K562 (cell line): ENCODE data around the gene CTBS. TPM values are rescaled to one million over a fixed set of nuclear protein-coding genes. Genes with fewer than 3 reads are reported as not detected.

ENCODE experiments used
- ATF7 ChIP-seq: fragments of 450-650 bp; IDR thresholded peaks from 2 replicates; pipeline ENCODE4 v1.7.1; 2014; ENCODE audit warnings: mild to moderate bottlenecking, moderate library complexity
- BMI1 ChIP-seq: fragments of 150-350 bp; IDR thresholded peaks from 2 replicates; pipeline ENCODE4 v1.6.1; 2014; ENCODE audit warnings: low read length
- CREM ChIP-seq: IDR thresholded peaks from 2 replicates; pipeline ENCODE4 v1.6.1; 2014; ENCODE audit warnings: antibody characterized with exemption, low read depth
- CSDE1 ChIP-seq, 2 experiments: fragments of 450-650 bp; IDR thresholded peaks; 2 replicates each; pipeline ENCODE4 v1.6.1; 2016; ENCODE audit warnings: mild to moderate bottlenecking in 1 of 2
- FOXM1 ChIP-seq, 2 experiments: fragments of 450-650 bp in 1 of 2; sonication (generic) in 1 of 2; formaldehyde crosslinking in 1 of 2; IDR thresholded peaks; 2 replicates each; pipeline versions ENCODE4 v1.6.1 to v1.9.0; 2017 to 2022; ENCODE audit warnings: low read depth in 2 of 2, mild to moderate bottlenecking in 2 of 2, missing genetic modification reagents in 1 of 2, moderate library complexity in 1 of 2
- MYC ChIP-seq, 2 experiments: fragments of 250-450 bp in 1 of 2; sonication (Bioruptor Pico) in 1 of 2; IDR thresholded peaks; 2 replicates each; pipeline versions ENCODE4 v1.5.1 to v1.6.1; 2012 to 2021; ENCODE audit warnings: low read depth in 2 of 2, borderline replicate concordance in 1 of 2, improper control_type of control experiment in 1 of 2, low read length in 1 of 2, mild to moderate bottlenecking in 1 of 2, moderate library complexity in 1 of 2
- POLR2B ChIP-seq: fragments of 450-650 bp; IDR thresholded peaks from 2 replicates; pipeline ENCODE4 v1.6.1; 2018; ENCODE audit warnings: low read depth; ENCODE audit not compliant: partially characterized antibody
- RFX7 ChIP-seq: fragments of 250-450 bp; sonication (Bioruptor Pico); IDR thresholded peaks from 2 replicates; pipeline ENCODE4 v1.5.1; 2021; ENCODE audit warnings: mild to moderate bottlenecking
- SETDB1 ChIP-seq: IDR thresholded peaks from one replicate; pipeline ENCODE4 v1.6.1; 2012; ENCODE audit warnings: low read length, control low read depth, inconsistent platforms
- SMARCC2 ChIP-seq: fragments of 450-650 bp; IDR thresholded peaks from 2 replicates; pipeline ENCODE4 v1.6.1; 2017; ENCODE audit warnings: antibody characterized with exemption, moderate library complexity, mild to moderate bottlenecking, low read depth
- SP1 ChIP-seq: sonication (generic); formaldehyde crosslinking; IDR thresholded peaks from 2 replicates; pipeline ENCODE4 v1.8.1; 2022; ENCODE audit warnings: mild to moderate bottlenecking, missing genetic modification reagents
- SPI1 ChIP-seq: IDR thresholded peaks from 2 replicates; pipeline ENCODE4 v1.6.1; 2011; ENCODE audit warnings: low read depth, low read length, control low read depth, borderline replicate concordance
- TCF15 ChIP-seq: fragments of 250-450 bp; sonication (Bioruptor Pico); IDR thresholded peaks from 2 replicates; pipeline ENCODE4 v1.8.0; 2022; ENCODE audit warnings: moderate library complexity, mild to moderate bottlenecking, inconsistent platforms
- TEAD4 ChIP-seq, 2 experiments: sonication (generic) in 1 of 2; formaldehyde crosslinking in 1 of 2; IDR thresholded peaks; 2 replicates each; pipeline versions ENCODE4 v1.6.1 to v1.8.0; 2012 to 2022; ENCODE audit warnings: borderline replicate concordance in 1 of 2, inconsistent platforms in 1 of 2, low read length in 1 of 2, mild to moderate bottlenecking in 1 of 2, missing genetic modification reagents in 1 of 2
- ZNF354B ChIP-seq: fragments of 250-450 bp; sonication (Bioruptor Pico); IDR thresholded peaks from 2 replicates; pipeline ENCODE4 v1.4.0; 2020
- ZNF707 ChIP-seq: fragments of 250-450 bp; sonication (Bioruptor Pico); conservative IDR thresholded peaks from 2 replicates; pipeline ENCODE4 v1.8.0; 2022; ENCODE audit warnings: inconsistent platforms, mild to moderate bottlenecking, moderate library complexity
- polyA plus RNA-seq, 8 experiments: library from polyadenylated mRNA; depleted of rRNA in 4 of 8; stranded (reverse) in 5 of 8; unstranded in 3 of 8; fragments of >200 nt; fragmentation: Nextera tagmentation in 2 of 8; fragmentation: Illumina TruSeq in 1 of 8; extraction: Ambion mirVana in 2 of 8; extraction: Trizol in 1 of 8; gene quantifications; 2 replicates each; pipeline versions ENCODE4 v1.2.1 to v1.2.3, GENCODE V29; 2011 to 2014; ENCODE audit warnings: inconsistent platforms in 1 of 8, missing spikeins in 1 of 8
- total RNA-seq, 7 experiments: library from RNA; depleted of rRNA in 6 of 7; stranded (reverse); fragments of >200 nt in 6 of 7; fragmentation: Illumina TruSeq in 2 of 7; extraction: Trizol in 2 of 7; gene quantifications; 2 replicates each; pipeline versions ENCODE4 v1.2.1 to v1.2.3, GENCODE V29; 2011 to 2021; ENCODE audit warnings: low replicate concordance in 1 of 7
- TF ChIP-seq, protein P1 (sequence below): IDR thresholded peaks from 3 replicates; pipeline ENCODE4 v1.6.1; 2011; ENCODE audit warnings: borderline replicate concordance, mild to moderate bottlenecking, moderate library complexity; ENCODE audit not compliant: insufficient read length; ENCODE audit errors: extremely low read depth
- TF ChIP-seq, protein P2 (sequence below): fragments of 250-450 bp; sonication (Bioruptor Pico); IDR thresholded peaks from 2 replicates; pipeline ENCODE4 v1.5.0; 2021
- TF ChIP-seq, protein P3 (sequence below), 2 experiments: fragments of 450-650 bp; IDR thresholded peaks; 2 replicates each; pipeline ENCODE4 v1.6.1; 2016
- TF ChIP-seq, protein P4 (sequence below): sonication (generic); IDR thresholded peaks from 2 replicates; pipeline ENCODE4 v1.6.1; 2016

Gene CTBS
- total and polyA plus RNA-seq, 9 of the 15 experiments (the other 6 are each of a cell fraction or from before 2014, with no cell fraction given) = 3.0 to 19.8 (median 9.9) TPM

GRCh38 chr1:84573967-84574842 lies at the start of gene CTBS (continued):
- TF ChIP-seq SETDB1 (no peak), RFX7 (no peak), CREM (peak; percentile 69), TCF15 (no peak), ZNF354B (CRISPR knock-in tag) (no peak), SMARCC2 (peak; percentile 32; the same call in 1 of the 2 replicates), ZNF707 (no peak), FOXM1 (IDR thresholded peaks at IDR 0.05; ENCODE audit: low read depth) (no peak), FOXM1 (CRISPR knock-in tag; IDR thresholded peaks at IDR 0.05; ENCODE audit: low read depth) (no peak), TEAD4 (IDR thresholded peaks at IDR 0.05; ENCODE audit: low read length) (0 out of 2 replicates have a peak, but pooled peaks have one; percentile 4), TEAD4 (CRISPR knock-in tag; IDR thresholded peaks at IDR 0.05; ENCODE audit: borderline replicate concordance) (no peak), CSDE1 (IDR thresholded peaks at IDR 0.05) (no peak), BMI1 (no peak), SPI1 (peak; percentile 92), ATF7 (no peak; the same call in 1 of the 2 replicates), POLR2B (peak; percentile 82), SP1 (peak; percentile 70), MYC (IDR thresholded peaks at IDR 0.05; ENCODE audit: low read depth, low read length) (peak; percentile 59; the same call in 1 of the 2 replicates), MYC (CRISPR knock-in tag; IDR thresholded peaks at IDR 0.05; ENCODE audit: borderline replicate concordance, low read depth) (no peak)
- TF ChIP-seq, protein P1, sequence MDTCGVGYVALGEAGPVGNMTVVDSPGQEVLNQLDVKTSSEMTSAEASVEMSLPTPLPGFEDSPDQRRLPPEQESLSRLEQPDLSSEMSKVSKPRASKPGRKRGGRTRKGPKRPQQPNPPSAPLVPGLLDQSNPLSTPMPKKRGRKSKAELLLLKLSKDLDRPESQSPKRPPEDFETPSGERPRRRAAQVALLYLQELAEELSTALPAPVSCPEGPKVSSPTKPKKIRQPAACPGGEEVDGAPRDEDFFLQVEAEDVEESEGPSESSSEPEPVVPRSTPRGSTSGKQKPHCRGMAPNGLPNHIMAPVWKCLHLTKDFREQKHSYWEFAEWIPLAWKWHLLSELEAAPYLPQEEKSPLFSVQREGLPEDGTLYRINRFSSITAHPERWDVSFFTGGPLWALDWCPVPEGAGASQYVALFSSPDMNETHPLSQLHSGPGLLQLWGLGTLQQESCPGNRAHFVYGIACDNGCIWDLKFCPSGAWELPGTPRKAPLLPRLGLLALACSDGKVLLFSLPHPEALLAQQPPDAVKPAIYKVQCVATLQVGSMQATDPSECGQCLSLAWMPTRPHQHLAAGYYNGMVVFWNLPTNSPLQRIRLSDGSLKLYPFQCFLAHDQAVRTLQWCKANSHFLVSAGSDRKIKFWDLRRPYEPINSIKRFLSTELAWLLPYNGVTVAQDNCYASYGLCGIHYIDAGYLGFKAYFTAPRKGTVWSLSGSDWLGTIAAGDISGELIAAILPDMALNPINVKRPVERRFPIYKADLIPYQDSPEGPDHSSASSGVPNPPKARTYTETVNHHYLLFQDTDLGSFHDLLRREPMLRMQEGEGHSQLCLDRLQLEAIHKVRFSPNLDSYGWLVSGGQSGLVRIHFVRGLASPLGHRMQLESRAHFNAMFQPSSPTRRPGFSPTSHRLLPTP = no peak
- TF ChIP-seq, protein P2, sequence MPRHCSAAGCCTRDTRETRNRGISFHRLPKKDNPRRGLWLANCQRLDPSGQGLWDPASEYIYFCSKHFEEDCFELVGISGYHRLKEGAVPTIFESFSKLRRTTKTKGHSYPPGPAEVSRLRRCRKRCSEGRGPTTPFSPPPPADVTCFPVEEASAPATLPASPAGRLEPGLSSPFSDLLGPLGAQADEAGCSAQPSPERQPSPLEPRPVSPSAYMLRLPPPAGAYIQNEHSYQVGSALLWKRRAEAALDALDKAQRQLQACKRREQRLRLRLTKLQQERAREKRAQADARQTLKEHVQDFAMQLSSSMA (CRISPR knock-in tag) = no peak
- TF ChIP-seq, protein P3, sequence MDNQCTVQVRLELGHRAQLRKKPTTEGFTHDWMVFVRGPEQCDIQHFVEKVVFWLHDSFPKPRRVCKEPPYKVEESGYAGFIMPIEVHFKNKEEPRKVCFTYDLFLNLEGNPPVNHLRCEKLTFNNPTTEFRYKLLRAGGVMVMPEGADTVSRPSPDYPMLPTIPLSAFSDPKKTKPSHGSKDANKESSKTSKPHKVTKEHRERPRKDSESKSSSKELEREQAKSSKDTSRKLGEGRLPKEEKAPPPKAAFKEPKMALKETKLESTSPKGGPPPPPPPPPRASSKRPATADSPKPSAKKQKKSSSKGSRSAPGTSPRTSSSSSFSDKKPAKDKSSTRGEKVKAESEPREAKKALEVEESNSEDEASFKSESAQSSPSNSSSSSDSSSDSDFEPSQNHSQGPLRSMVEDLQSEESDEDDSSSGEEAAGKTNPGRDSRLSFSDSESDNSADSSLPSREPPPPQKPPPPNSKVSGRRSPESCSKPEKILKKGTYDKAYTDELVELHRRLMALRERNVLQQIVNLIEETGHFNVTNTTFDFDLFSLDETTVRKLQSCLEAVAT (IDR thresholded peaks at IDR 0.05) = peak in 1 of 2 experiments; percentile 8; a peak in 1 of 4 replicates
- TF ChIP-seq, protein P4, sequence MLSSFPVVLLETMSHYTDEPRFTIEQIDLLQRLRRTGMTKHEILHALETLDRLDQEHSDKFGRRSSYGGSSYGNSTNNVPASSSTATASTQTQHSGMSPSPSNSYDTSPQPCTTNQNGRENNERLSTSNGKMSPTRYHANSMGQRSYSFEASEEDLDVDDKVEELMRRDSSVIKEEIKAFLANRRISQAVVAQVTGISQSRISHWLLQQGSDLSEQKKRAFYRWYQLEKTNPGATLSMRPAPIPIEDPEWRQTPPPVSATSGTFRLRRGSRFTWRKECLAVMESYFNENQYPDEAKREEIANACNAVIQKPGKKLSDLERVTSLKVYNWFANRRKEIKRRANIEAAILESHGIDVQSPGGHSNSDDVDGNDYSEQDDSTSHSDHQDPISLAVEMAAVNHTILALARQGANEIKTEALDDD = peak; percentile 60; the same call in 1 of the 2 replicates
